ENCODE data around the gene STPG3. TPM values are rescaled to one million over a fixed set of nuclear protein-coding genes. Genes with fewer than 3 reads are reported as not detected.

Gene STPG3
- total and polyA plus RNA-seq, 2 of the 8 experiments (the other 6 are each of a cell fraction or from before 2014, with no cell fraction given): not detected

DNA sequence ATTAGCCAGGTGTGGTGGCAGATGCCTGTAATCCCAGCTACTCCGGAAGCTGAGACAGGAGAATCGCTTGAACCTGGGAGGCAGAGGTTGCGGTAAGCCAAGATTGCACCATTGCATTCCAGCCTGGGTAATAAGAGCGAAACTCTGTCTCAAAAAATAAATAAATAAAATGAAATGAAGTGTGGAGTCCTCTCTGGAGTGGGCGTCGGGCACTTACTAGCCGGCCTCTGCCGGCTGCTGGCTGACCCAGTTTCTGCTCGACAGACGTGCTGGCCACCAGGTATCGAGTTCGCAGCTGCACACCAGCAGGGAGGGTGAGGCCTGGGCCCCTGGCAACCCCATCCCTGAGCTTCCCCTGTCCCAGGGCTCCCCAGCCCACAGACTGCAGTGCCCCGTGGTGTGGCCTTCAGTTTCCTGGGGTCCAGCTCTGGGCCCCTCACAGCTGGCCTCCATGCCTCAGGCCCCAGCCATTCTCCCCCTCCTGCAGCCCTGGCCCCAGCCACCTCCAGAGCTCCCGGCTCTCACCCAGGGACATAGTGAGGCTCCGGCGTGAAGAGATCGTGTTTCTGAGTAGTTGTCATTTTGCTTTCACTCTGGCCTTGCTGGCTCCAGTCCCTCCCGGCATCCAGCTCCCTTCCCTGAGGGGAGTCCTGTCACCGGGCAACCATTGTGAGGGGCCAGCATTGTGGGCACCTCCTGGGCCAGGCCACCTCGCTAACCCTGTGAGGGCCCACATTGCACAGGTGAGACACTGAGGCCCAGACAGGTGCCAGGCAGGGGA lies 3.8 kb upstream of the STPG3 start:
- Histone ChIP-seq H3K14ac (ENCODE audit: insufficient read length) (no peak overlapping the region), H3K36me3 (ENCODE audit: control insufficient read depth in 2 of 4, insufficient read depth in 4 of 4, low read length in 3 of 4) (peaks cover 4 to 14% (median 12%) of the 10 kb centered on the region in 4 experiments; a peak in 7 of 8 replicates), H3K56ac (replicated peaks; ENCODE audit: insufficient read length, low read depth, low read length) (no peak overlapping the region), H2BK5ac (ENCODE audit: low read depth, low read length) (no peak overlapping the region), H3K9me3 (ENCODE audit: insufficient read depth in 2 of 2, low read depth in 1 of 2, low read length in 1 of 2) (no peaks in the 10 kb centered on the region), H3K79me2 (ENCODE audit: control insufficient read depth in 1 of 2, insufficient read depth in 2 of 2, low read length in 2 of 2) (peaks cover 0 to 5% of the 10 kb centered on the region in 2 experiments; a peak in 2 of 4 replicates), H2BK15ac (ENCODE audit: low read length) (no peak overlapping the region), H3K4me1 (replicated peaks in 1 of 4; ENCODE audit: control insufficient read depth in 3 of 4, insufficient read depth in 4 of 4, low read length in 3 of 4) (peaks cover 0 to 20% (median 16%) of the 10 kb centered on the region in 4 experiments; a peak in 5 of 7 replicates), H2AFZ (ENCODE audit: low read length) (no peak overlapping the region), H3K9ac (replicated peaks in 1 of 4; ENCODE audit: extremely low read depth in 1 of 4, low read depth in 3 of 4, low read length in 3 of 4) (no peak overlapping the region), H2BK12ac (ENCODE audit: low read depth, low read length) (no peak overlapping the region), H2BK20ac (ENCODE audit: low read length) (no peak overlapping the region), H3K27ac (ENCODE audit: low read depth, low read length) (no peak overlapping the region), H3K79me1 (ENCODE audit: low read depth, low read length) (no peaks in the 10 kb centered on the region; the same call in none of the 2 replicates), H3K23me2 (ENCODE audit: low read depth, low read length) (no peaks in the 10 kb centered on the region), H3K4me2 (ENCODE audit: insufficient read depth in 1 of 2, low read depth in 2 of 2, low read length in 2 of 2) (no peak overlapping the region), H3K4me3 (ENCODE audit: extremely low read depth in 1 of 4, insufficient read depth in 2 of 4, low read depth in 3 of 4, low read length in 4 of 4) (no peak overlapping the region), H4K20me1 (replicated peaks in 1 of 2; ENCODE audit: control insufficient read depth in 1 of 2, insufficient read depth in 2 of 2, low read length in 2 of 2) (peaks cover 12 to 13% of the 10 kb centered on the region in 2 experiments), H2BK120ac (replicated peaks; ENCODE audit: low read depth, low read length) (no peak overlapping the region), H4K8ac (ENCODE audit: extremely low read depth, insufficient read depth, low read length) (no peak overlapping the region), H4K5ac (ENCODE audit: insufficient read length, low read depth, low read length) (no peak overlapping the region), H3K4ac (replicated peaks; ENCODE audit: insufficient read length, low read depth, low read length) (no peak overlapping the region), H3K23ac (ENCODE audit: insufficient read length) (no peak overlapping the region), H4K91ac (replicated peaks; ENCODE audit: insufficient read length, low read length) (no peak overlapping the region), H2AK5ac (ENCODE audit: low read depth, low read length) (no peak overlapping the region), H3K18ac (ENCODE audit: extremely low read depth, low read length) (no peak overlapping the region), H3K27me3 (replicated peaks in 1 of 4; ENCODE audit: control insufficient read depth in 3 of 4, extremely low read depth in 1 of 4, insufficient read depth in 3 of 4, low read length in 3 of 4) (no peaks in the 10 kb centered on the region; a peak in 2 of 7 replicates)
- no peak for DNase-seq (ENCODE audit: low read depth in 1 of 2, low spot score in 2 of 2)
- ChIA-PET CTCF (ENCODE audit: partially characterized antibody) (interaction anchor here (0.8 to 3.3 kb wide), 8 partner anchors 9 to 59 kb away, joined by 3 to 26 read pairs (median 4); partner anchors contain the start of gene RNF224), POLR2A (ENCODE audit: partially characterized antibody) (interaction anchor here (1.1 to 69.9 kb wide), 3 partner anchors 10 to 34 kb away, joined by 4 to 1462 read pairs (median 1462); partner anchors contain the start of genes CYSRT1, NDOR1, NELFB and RNF208)
- TF ChIP-seq, protein P1, sequence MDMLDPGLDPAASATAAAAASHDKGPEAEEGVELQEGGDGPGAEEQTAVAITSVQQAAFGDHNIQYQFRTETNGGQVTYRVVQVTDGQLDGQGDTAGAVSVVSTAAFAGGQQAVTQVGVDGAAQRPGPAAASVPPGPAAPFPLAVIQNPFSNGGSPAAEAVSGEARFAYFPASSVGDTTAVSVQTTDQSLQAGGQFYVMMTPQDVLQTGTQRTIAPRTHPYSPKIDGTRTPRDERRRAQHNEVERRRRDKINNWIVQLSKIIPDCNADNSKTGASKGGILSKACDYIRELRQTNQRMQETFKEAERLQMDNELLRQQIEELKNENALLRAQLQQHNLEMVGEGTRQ (IDR thresholded peaks at IDR 0.05; ENCODE audit: low read length): no peak
- no peak for TF ChIP-seq ASH2L (IDR thresholded peaks at IDR 0.05; ENCODE audit: low read length)
- TF ChIP-seq SIN3A (conservative IDR thresholded peaks at IDR 0.05 in 1 of 2, IDR thresholded peaks at IDR 0.05 in 1 of 2; ENCODE audit: low read depth in 1 of 2, low read length in 2 of 2): no peak
- TF ChIP-seq POLR2AphosphoS5 (IDR thresholded peaks at IDR 0.05; ENCODE audit: low read depth, low read length): no peak
- WGBS, 2 experiments (ENCODE audit: extremely low coverage in 1 of 2, insufficient coverage in 1 of 2, insufficient read length in 1 of 2, insufficient replicate concordance in 2 of 2, low coverage in 1 of 2, low lambda C conversion rate in 2 of 2, missing lambda C conversion rate in 1 of 2): 88% methylated on average over 20 of the region's 20 CpGs; no CpG with 5 or more reads in 1 of the 2 experiments
- no peak for FAIRE-seq

Data from H1 (cell line).